Chondrocyte (in vitro differentiated cells): ENCODE measurements around the gene FAM181A. TPM values are rescaled to one million over a fixed set of nuclear protein-coding genes. Genes with fewer than 3 reads are reported as not detected.

Source experiments
- DNase-seq: peaks from one replicate; pipeline ENCODE4 v3.0.0; 2021; ENCODE audit warnings: mixed read lengths, low spot score
- H3K27ac Mint-ChIP-seq: one replicate; pipeline ENCODE4 v1.8.0; 2021; ENCODE audit warnings: mild to moderate bottlenecking, moderate library complexity, mixed read lengths; ENCODE audit not compliant: unreplicated experiment
- H3K27me3 Mint-ChIP-seq: 2 replicates; pipeline ENCODE4 v1.8.0; 2021; ENCODE audit warnings: low read depth, mixed read lengths
- H3K36me3 Mint-ChIP-seq: 2 replicates; pipeline ENCODE4 v1.8.0; 2021; ENCODE audit warnings: low read depth, mixed read lengths
- H3K4me1 Mint-ChIP-seq: 2 replicates; pipeline ENCODE4 v1.8.0; 2021; ENCODE audit warnings: low read depth, mild to moderate bottlenecking, mixed read lengths
- H3K4me3 Mint-ChIP-seq: one replicate; pipeline ENCODE4 v1.8.0; 2021; ENCODE audit warnings: mild to moderate bottlenecking, moderate library complexity, mixed read lengths; ENCODE audit not compliant: unreplicated experiment
- H3K9me3 Mint-ChIP-seq: 2 replicates; pipeline ENCODE4 v1.8.0; 2021; ENCODE audit warnings: low read depth, mixed read lengths
- total RNA-seq: library from RNA; stranded (reverse); gene quantifications from 3 replicates; pipeline ENCODE4 v1.2.1, GENCODE V29; 2021
- TF ChIP-seq, protein P1 (sequence below): fragments of 200-600 bp; sonication (generic); IDR thresholded peaks from 2 replicates; pipeline ENCODE4 v1.5.0; 2021; ENCODE audit warnings: antibody characterized with exemption, mild to moderate bottlenecking, moderate library complexity

FAM181A gene
- total RNA-seq, 1 donor from 2014 or later, result not detected

GRCh38 chr14:93971635-93972027 lies 44.5 kb downstream of the FAM181A start:
- DNase-seq, result no peak
- no peaks in the 10 kb centered on the region for H3K9me3 Mint-ChIP-seq
- no peaks in the 10 kb centered on the region for H3K36me3 Mint-ChIP-seq
- peaks cover 16% of the 10 kb centered on the region for H3K4me1 Mint-ChIP-seq
- no peak overlapping the region for H3K4me3 Mint-ChIP-seq
- H3K27me3 Mint-ChIP-seq, result peaks cover 25% of the 10 kb centered on the region
- H3K27ac Mint-ChIP-seq, result no peak overlapping the region
- TF ChIP-seq, protein P1, sequence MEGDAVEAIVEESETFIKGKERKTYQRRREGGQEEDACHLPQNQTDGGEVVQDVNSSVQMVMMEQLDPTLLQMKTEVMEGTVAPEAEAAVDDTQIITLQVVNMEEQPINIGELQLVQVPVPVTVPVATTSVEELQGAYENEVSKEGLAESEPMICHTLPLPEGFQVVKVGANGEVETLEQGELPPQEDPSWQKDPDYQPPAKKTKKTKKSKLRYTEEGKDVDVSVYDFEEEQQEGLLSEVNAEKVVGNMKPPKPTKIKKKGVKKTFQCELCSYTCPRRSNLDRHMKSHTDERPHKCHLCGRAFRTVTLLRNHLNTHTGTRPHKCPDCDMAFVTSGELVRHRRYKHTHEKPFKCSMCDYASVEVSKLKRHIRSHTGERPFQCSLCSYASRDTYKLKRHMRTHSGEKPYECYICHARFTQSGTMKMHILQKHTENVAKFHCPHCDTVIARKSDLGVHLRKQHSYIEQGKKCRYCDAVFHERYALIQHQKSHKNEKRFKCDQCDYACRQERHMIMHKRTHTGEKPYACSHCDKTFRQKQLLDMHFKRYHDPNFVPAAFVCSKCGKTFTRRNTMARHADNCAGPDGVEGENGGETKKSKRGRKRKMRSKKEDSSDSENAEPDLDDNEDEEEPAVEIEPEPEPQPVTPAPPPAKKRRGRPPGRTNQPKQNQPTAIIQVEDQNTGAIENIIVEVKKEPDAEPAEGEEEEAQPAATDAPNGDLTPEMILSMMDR, result no peak

GRCh38 chr14:93972618-93973205 lies 45.6 kb downstream of the FAM181A start:
- H3K4me1 Mint-ChIP-seq, result peaks cover 19% of the 10 kb centered on the region
- TF ChIP-seq, protein P1, result no peak
- DNase-seq, result no peak
- H3K27me3 Mint-ChIP-seq, result peaks cover 31% of the 10 kb centered on the region
- H3K36me3 Mint-ChIP-seq, result peaks cover 2% of the 10 kb centered on the region
- H3K4me3 Mint-ChIP-seq, result no peak overlapping the region
- no peak overlapping the region for H3K27ac Mint-ChIP-seq
- H3K9me3 Mint-ChIP-seq, result no peaks in the 10 kb centered on the region

GRCh38 chr14:93973607-93974006 lies 46.5 kb downstream of the FAM181A start:
- peaks cover 19% of the 10 kb centered on the region for H3K4me1 Mint-ChIP-seq
- no peak overlapping the region for H3K4me3 Mint-ChIP-seq
- H3K36me3 Mint-ChIP-seq, result peaks cover 2% of the 10 kb centered on the region
- no peak for DNase-seq
- H3K27me3 Mint-ChIP-seq, result peaks cover 31% of the 10 kb centered on the region
- no peak overlapping the region for H3K27ac Mint-ChIP-seq
- no peaks in the 10 kb centered on the region for H3K9me3 Mint-ChIP-seq
- TF ChIP-seq, protein P1, result no peak

GRCh38 chr14:93974299-93974698 lies 47.2 kb downstream of the FAM181A start:
- H3K27me3 Mint-ChIP-seq, result peaks cover 29% of the 10 kb centered on the region
- H3K36me3 Mint-ChIP-seq, result peaks cover 2% of the 10 kb centered on the region
- H3K27ac Mint-ChIP-seq, result no peak overlapping the region
- peaks cover 14% of the 10 kb centered on the region for H3K4me1 Mint-ChIP-seq
- DNase-seq, result no peak
- H3K4me3 Mint-ChIP-seq, result no peak overlapping the region
- no peaks in the 10 kb centered on the region for H3K9me3 Mint-ChIP-seq
- TF ChIP-seq, protein P1, result no peak

- peaks cover 29% of the 10 kb centered on the region for H3K27me3 Mint-ChIP-seq
These were observed 47.7 kb downstream of the FAM181A start for GRCh38 chr14:93974833-93975232.

More at GRCh38 chr14:93974833-93975232, 47.7 kb downstream of the FAM181A start:
- Mint-ChIP-seq H3K27ac (no peak overlapping the region), H3K9me3 (no peaks in the 10 kb centered on the region), H3K36me3 (peaks cover 2% of the 10 kb centered on the region), H3K4me1 (peaks cover 11% of the 10 kb centered on the region), H3K4me3 (no peak overlapping the region)
- no peak for DNase-seq
- TF ChIP-seq, protein P1, result no peak
